Skeletal muscle tissue (tissue), 4 donors: Measurements from ENCODE around the gene PPM1A. TPM values are rescaled to one million over a fixed set of nuclear protein-coding genes. Genes with fewer than 3 reads are reported as not detected.
A peak's percentile ranks its signal among the peaks of the same experiment; 100 is the strongest.
"Not testable (repeated sequence)": the region's sequence is repeated elsewhere in the genome, so short reads cannot be mapped to it uniquely, and the experiment has no call there.

Experiments
- H3K27ac ChIP-seq: one replicate; pipeline ENCODE4 v1.7.0; 2013; ENCODE audit warnings: mild to moderate bottlenecking, low read depth, low read length, inconsistent platforms
- H3K27me3 ChIP-seq, 3 donors: one replicate each; pipeline ENCODE4 v1.7.0; 2013; ENCODE audit warnings: low read length in 3 of 3; ENCODE audit not compliant: control insufficient read depth in 3 of 3, insufficient read depth in 3 of 3
- H3K36me3 ChIP-seq, 3 donors: one replicate each; pipeline ENCODE4 v1.7.0; 2013; ENCODE audit warnings: low read length in 3 of 3; ENCODE audit not compliant: control insufficient read depth in 3 of 3, insufficient read depth in 3 of 3
- H3K4me1 ChIP-seq, 3 donors: one replicate each; pipeline ENCODE4 v1.7.0; 2013; ENCODE audit warnings: low read length in 3 of 3, mild to moderate bottlenecking in 3 of 3; ENCODE audit not compliant: control insufficient read depth in 3 of 3, insufficient read depth in 3 of 3
- H3K4me3 ChIP-seq, 3 donors: one replicate each; pipeline ENCODE4 v1.7.0; 2013; ENCODE audit warnings: low read length in 3 of 3
- H3K9ac ChIP-seq, 3 donors: one replicate each; pipeline ENCODE4 v1.7.0; 2013; ENCODE audit warnings: low read length in 3 of 3, mild to moderate bottlenecking in 3 of 3, moderate library complexity in 2 of 3, low read depth in 1 of 3
- H3K9me3 ChIP-seq, 3 donors: one replicate each; pipeline ENCODE4 v1.7.0; 2013; ENCODE audit warnings: low read length in 3 of 3; ENCODE audit not compliant: control insufficient read depth in 3 of 3
- total RNA-seq: library from RNA; depleted of rRNA; stranded (reverse); fragments of >200 nt; gene quantifications from one replicate; pipeline ENCODE4 v1.2.3, GENCODE V29; 2014
- donor health status: Osteomylitis.

Gene PPM1A
- total RNA-seq, 1 donor from 2014 or later: 36.0 TPM

DNA sequence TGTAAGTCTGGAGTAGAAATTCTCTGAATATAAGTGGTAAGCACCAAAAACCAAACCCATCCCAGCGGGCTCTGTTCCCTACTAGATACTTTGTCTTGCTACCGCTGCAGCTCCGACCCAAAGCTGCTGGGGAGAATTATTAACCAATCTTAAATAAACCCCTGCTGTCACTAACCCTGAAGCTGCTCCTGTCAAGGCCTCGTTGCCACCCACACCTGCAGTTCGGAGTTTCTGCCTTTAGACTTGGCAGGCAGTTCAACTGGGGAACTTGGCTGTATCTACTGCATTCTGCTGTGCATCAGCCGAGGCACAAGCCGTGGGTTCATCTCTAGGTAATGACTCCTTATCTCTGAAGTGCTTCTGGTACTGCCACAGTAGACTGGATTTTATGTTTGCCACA lies 55.5 kb downstream of the PPM1A start:
- Histone ChIP-seq H3K9ac (no peak overlapping the region), H3K4me3 (no peak overlapping the region), H3K36me3 (no peaks in the 10 kb centered on the region), H3K9me3 (no peaks in the 10 kb centered on the region), H3K4me1 (peaks cover 5 to 26% (median 18%) of the 10 kb centered on the region in 3 donors), H3K27me3 (no peaks in the 10 kb centered on the region), H3K27ac (no peak overlapping the region)

DNA sequence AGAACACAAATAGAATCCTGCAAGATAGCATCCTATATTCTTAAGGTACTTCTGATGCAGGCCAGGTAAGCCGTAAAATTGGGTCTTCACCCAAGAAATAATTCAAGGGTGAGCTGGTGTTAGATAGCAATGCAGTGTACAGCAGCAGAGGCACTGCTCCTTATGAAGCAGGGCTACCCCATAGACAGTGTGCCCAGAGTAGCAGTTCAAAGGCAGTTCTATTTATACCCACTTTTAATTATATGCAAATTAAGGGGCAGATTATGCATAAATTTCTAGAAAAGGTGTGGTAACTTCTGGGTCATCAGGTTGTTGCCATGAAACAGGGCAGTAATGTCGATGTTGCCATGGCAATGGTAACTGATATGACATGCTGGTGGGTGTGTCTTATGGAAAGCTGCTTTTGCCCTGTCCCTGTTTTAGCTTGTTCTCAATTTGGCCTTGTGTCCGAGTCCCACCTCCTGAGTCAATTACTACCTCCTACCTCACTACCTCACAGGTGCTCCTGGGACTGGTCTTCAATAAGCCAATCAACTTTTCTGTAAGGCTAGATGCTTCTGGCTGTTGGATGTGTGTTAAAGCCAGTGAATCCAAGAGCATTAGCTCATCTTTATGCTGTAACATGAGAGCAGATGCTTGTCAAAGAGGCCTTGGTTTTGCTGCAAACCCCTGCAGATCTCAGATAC lies 61.0 kb downstream of the PPM1A start:
- no peaks in the 10 kb centered on the region for H3K36me3 ChIP-seq
- H3K27me3 ChIP-seq: no peaks in the 10 kb centered on the region
- H3K4me3 ChIP-seq: no peak overlapping the region
- H3K9ac ChIP-seq: no peak overlapping the region
- H3K27ac ChIP-seq: no peak overlapping the region
- H3K4me1 ChIP-seq: no peaks in the 10 kb centered on the region
- H3K9me3 ChIP-seq: no peaks in the 10 kb centered on the region

DNA sequence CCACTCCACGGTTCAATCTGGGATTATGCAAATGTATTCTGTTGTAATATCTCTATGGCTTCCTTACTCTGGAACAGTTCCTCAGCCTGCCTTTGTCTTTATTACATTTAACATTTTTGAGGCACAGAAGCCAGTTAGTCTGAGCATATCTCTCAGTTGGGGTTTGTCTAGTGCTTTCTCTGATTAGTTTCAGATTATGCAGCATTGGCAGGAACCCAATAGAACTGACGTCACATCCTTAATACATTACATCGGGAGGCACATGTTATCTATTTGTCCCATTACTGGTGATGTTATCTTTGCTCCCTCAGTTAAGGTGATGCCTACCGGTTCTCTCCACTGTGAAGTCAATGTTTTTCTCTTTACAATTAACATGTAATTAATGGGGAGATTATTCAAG lies 62.4 kb downstream of the PPM1A start:
- H3K9me3 ChIP-seq: no peaks in the 10 kb centered on the region
- H3K27me3 ChIP-seq: peaks cover 0 to 3% (median 0%) of the 10 kb centered on the region in 3 donors
- no peaks in the 10 kb centered on the region for H3K4me1 ChIP-seq
- H3K9ac ChIP-seq: no peak overlapping the region
- H3K36me3 ChIP-seq: no peaks in the 10 kb centered on the region
- no peak overlapping the region for H3K27ac ChIP-seq
- no peak overlapping the region for H3K4me3 ChIP-seq

DNA sequence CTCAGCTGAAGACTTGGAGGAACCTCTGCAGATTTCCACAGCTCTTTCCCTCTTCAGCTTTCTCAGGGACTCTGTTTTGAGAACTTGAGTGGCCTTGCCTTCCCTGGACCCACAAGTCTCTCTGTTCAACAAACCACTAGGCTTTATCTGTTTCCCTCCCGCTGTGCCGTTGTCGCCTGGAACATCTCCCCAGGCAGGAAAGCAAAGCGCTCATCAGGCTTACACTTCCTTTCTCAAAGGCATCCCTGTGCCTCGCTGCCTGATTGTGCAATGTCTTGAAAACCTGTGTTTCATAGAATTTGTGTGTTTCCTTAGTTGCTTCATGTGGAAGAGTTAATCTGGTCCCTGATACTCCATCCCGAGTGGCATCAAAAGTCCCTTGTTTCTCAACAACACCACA lies 64.1 kb downstream of the PPM1A start:
- no peaks in the 10 kb centered on the region for H3K36me3 ChIP-seq
- H3K9ac ChIP-seq: no peak overlapping the region
- peaks cover 0 to 3% (median 0%) of the 10 kb centered on the region in 3 donors for H3K27me3 ChIP-seq
- H3K9me3 ChIP-seq: no peaks in the 10 kb centered on the region
- no peaks in the 10 kb centered on the region for H3K4me1 ChIP-seq
- H3K4me3 ChIP-seq: no peak overlapping the region
- H3K27ac ChIP-seq: no peak overlapping the region

DNA sequence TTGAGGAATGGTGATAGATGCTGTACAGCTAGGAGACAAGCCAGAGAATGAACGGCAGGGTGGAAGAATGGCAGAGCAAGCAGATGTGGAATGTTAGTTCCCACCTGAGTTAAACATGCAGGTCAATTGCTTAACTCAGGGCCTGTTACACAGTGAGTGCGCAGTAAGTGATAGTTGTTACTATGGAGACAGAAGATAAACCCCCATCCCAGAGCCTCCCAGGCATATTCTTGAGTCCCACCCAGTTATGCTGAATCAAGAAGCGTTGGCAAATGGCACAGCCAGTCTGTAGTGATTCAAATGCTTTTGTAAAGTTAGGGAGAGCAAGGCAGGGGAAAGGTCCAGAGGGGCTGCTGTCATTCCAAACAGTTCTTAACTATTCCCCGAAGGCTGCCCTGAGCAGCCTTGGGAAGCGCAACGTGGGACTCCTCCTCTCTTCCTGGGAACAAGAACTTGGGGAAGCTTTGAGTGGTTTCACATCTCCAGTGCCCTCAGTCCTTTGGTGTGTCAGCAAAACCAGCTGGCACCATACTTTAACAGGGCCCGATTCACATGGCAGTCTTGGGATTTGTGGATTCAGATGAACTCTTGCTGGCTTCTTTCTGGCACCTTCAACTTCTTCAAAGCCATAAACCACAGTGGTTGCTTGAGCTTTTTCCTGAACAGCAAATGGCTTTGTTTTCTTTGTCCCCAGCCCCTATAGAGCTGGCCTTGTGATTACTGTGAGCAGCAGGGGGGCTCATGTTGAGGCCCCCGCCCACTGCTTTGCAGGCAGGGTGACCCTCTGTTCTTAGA lies 66.4 kb downstream of the PPM1A start:
- Histone ChIP-seq H3K9ac (no peak overlapping the region), H3K4me1 (no peaks in the 10 kb centered on the region), H3K36me3 (no peaks in the 10 kb centered on the region), H3K9me3 (no peaks in the 10 kb centered on the region), H3K4me3 (no peak overlapping the region), H3K27me3 (peaks cover 0 to 3% (median 0%) of the 10 kb centered on the region in 3 donors), H3K27ac (no peak overlapping the region)

DNA sequence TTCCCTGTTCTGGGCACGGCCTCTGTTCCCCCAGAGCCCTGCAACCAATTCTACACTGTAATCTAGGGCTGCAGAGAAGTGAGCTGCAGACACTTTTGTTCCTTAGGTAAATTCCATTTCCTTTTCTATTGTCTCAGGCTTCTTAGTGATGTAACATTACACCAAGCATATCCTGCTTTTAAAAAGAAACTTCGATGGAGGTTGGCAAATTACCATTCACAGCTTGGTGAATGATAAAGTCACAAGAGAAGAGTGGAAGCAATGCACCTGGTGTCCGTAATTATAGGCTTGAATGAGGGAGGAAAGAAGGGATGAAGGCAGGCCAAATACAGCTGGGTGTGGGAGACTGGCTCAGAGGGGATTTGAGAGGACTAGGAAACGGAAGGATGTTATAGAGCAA lies 68.6 kb downstream of the PPM1A start:
- Histone ChIP-seq H3K27me3 (peaks cover 0 to 3% (median 0%) of the 10 kb centered on the region in 3 donors), H3K4me3 (no peak overlapping the region), H3K27ac (no peak overlapping the region), H3K4me1 (no peaks in the 10 kb centered on the region), H3K9ac (no peak overlapping the region), H3K9me3 (no peaks in the 10 kb centered on the region), H3K36me3 (no peaks in the 10 kb centered on the region)

DNA sequence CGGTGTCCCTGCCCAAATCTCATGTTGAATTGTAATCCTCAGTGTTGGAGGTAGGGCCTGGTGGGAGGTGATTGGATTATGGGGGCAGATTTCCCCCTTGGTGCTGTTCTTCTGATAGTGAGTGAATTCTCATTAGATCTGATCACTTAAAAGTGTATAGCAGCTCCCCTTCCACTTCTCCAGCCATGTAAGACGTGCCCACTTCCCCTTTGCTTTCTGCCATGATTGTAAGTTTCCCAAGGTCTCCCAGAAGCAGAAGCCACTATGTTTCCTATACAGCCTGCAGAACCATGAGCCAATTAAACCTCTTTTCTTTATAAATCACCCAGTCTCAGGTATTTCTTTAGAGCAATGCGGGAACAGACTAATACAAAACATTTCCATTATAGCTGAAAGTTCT lies 71.8 kb downstream of the PPM1A start:
- not testable (repeated sequence) for H3K4me3 ChIP-seq, H3K4me1 ChIP-seq, H3K27me3 ChIP-seq, H3K9me3 ChIP-seq, H3K9ac ChIP-seq, H3K27ac ChIP-seq, H3K36me3 ChIP-seq

DNA sequence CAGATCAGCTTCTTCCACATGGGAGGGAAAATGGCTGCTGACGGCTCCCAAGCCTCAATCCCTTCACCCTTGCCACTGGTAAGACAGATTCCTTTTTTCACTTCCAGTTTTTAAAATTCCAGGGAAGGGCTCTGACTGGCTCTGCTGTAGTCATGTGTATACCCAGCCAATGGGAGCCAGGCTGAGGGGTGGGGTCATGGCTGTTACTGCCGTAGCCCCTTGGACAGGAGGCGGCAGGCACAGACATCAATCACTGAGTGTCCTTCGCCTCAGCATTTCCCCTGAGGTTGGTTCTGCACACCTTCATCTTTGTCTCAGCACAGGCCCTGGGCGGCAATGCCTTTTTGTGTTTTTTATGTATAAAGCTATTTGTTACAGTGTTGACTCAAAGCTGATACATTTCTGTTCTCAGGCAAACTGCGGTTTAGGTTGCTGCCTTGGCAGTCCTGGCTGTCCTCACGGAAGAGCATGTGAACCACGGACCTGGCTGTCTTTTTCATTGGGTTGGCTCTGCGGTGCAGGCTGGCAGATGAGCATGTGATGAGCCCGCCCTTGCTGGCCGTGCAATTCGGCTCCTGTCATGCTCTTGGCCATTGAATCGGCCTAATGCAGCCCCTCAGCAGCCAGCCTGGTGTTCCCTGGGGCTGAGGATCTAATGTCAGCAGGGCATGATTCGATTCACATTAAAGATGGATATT lies 74.3 kb downstream of the PPM1A start:
- Histone ChIP-seq H3K4me3 (peak overlapping the region in 2 of 3 donors; percentile 28 to 65), H3K36me3 (no peaks in the 10 kb centered on the region), H3K4me1 (peaks cover 8 to 16% (median 13%) of the 10 kb centered on the region in 3 donors), H3K27me3 (peaks cover 0 to 4% (median 3%) of the 10 kb centered on the region in 3 donors), H3K27ac (peak overlapping the region; percentile 64), H3K9me3 (no peaks in the 10 kb centered on the region), H3K9ac (peak overlapping the region in 1 of 3 donors; percentile 68)

DNA sequence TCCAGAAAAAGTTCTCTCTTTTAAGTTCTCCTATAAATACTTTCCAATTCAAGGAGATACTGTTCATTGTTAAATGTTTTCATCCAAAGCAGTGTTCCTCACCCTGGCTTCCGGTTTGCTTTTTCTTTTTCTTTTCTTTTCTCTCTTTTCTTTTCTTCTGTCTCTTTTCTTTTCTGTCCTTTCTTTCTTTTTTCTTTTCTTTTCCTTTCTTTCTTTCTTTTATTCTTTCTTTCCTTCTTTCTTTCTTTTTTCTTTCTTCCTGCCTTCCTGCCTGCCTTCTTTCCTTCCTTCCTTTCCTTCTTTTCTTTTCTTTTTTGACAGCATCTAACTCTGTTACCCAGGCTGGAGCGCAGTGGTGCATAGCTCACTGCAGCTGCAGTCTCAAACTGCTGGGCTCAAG lies 75.8 kb downstream of the PPM1A start:
- no peak overlapping the region for H3K4me3 ChIP-seq
- no peaks in the 10 kb centered on the region for H3K36me3 ChIP-seq
- H3K27me3 ChIP-seq: peaks cover 0 to 4% (median 3%) of the 10 kb centered on the region in 3 donors
- no peak overlapping the region for H3K27ac ChIP-seq
- no peaks in the 10 kb centered on the region for H3K9me3 ChIP-seq
- no peak overlapping the region for H3K9ac ChIP-seq
- peaks cover 8 to 16% (median 13%) of the 10 kb centered on the region in 3 donors for H3K4me1 ChIP-seq

DNA sequence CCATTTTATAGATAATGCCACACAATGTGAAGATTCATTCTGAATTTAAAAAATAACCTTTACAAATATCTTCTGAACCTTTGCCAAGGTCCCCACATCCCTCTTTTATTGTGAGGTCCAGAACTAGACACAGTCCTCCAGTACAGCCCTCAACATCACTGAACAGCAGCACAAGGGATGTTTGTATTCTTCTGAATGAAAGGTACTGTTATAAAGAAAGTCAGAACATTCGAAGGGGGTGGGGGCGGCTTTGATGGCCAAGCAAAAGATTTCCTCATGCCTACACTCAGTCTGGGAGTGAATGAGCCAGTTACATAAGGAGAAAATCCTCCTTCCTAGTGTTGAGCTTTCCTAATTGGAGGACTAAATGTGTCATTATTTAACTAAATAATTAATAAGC lies 77.3 kb downstream of the PPM1A start:
- no peak overlapping the region for H3K27ac ChIP-seq
- H3K4me3 ChIP-seq: no peak overlapping the region
- H3K4me1 ChIP-seq: peaks cover 11 to 20% (median 17%) of the 10 kb centered on the region in 3 donors
- no peak overlapping the region for H3K9ac ChIP-seq
- no peaks in the 10 kb centered on the region for H3K9me3 ChIP-seq
- no peaks in the 10 kb centered on the region for H3K36me3 ChIP-seq
- H3K27me3 ChIP-seq: peaks cover 0 to 4% (median 3%) of the 10 kb centered on the region in 3 donors
